ENCODE measurements around the gene SNRK. TPM values are rescaled to one million over a fixed set of nuclear protein-coding genes. Genes with fewer than 3 reads are reported as not detected.

SNRK gene
- total RNA-seq, 4 donors from 2014 or later: 74.5 to 121 (median 102) TPM

DNA sequence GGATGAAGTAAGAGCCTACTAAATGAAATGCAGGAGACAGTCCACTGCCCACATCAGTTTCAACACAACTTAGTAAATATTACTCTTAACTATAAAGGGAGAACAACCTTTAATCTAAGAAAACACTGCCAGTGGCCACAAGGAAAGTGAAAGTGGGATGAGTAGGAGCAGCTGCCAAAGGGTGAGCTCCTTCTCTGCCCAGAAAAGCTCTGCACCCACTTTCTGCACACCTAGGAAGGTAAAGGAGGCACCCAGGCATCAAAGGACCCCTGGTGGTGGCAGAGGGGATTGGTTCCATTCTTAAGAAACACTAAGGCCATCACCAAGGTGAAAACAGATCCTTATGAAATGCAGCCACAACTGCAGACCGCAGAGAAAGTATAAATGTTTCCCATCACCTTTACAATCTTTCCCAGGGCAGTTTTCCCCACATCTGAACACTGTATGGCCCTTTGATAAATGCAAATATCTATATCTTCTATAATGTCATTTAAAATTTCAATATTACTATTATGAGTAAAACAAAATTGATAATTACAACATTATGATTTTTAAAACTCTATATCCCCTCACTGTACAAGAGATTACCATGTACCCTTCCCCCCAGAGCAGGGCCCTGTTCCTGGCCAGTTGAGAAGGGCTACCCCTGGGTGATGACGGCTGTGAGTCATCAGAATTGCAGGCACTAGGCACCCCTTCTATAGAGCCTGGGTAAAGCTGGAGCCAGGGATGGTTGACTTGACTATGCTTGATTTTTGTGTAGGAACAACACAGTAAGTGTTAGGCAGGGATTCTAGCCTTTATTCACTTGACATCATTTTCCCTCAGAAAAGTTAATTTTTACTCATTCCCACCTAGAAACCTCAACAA lies 92.0 kb downstream of the SNRK start:
- TF ChIP-seq, protein P1, sequence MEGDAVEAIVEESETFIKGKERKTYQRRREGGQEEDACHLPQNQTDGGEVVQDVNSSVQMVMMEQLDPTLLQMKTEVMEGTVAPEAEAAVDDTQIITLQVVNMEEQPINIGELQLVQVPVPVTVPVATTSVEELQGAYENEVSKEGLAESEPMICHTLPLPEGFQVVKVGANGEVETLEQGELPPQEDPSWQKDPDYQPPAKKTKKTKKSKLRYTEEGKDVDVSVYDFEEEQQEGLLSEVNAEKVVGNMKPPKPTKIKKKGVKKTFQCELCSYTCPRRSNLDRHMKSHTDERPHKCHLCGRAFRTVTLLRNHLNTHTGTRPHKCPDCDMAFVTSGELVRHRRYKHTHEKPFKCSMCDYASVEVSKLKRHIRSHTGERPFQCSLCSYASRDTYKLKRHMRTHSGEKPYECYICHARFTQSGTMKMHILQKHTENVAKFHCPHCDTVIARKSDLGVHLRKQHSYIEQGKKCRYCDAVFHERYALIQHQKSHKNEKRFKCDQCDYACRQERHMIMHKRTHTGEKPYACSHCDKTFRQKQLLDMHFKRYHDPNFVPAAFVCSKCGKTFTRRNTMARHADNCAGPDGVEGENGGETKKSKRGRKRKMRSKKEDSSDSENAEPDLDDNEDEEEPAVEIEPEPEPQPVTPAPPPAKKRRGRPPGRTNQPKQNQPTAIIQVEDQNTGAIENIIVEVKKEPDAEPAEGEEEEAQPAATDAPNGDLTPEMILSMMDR (IDR thresholded peaks at IDR 0.05; ENCODE audit: low read depth): no peak

DNA sequence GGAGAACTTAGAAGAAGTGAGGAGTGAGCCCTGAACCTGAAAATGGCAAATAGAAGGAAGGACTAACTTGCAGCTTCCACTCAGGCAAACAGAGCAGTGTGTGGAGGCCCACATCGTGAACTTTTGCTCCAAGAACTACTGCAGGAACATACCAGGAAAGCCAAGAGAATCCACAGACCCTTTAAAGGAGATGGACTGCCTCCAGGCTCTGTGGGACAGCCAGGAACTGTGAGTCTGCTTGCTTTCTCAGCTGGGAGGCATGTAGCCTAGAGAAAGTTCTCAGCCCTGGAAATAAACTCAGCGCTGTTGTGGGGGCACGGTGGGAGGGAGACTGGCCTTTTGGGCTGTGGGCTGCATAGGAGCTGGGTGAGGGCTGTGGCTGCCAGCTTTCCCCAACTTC lies 93.0 kb downstream of the SNRK start:
- TF ChIP-seq, protein P1 (IDR thresholded peaks at IDR 0.05; ENCODE audit: low read depth): no peak

DNA sequence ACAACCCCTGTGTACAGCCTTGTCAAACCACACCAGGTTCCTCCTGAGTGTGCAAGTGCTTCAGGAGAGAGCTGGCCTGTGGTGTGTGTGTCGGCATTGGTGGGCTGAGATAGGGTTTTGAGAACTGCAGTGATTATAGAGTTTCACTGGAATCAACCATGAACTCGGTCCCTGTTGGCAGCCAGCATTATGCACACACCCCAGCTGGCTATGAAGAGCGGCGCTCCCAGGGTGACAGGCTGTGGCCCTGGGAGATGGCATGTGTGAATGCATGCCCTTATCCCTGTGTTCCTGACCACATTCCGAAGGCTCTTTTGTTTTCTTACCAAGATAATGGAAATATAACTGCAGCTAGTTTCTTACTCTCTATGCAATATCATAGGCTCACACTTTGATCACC lies 101.8 kb downstream of the SNRK start:
- TF ChIP-seq, protein P1 (IDR thresholded peaks at IDR 0.05; ENCODE audit: low read depth): no peak

DNA sequence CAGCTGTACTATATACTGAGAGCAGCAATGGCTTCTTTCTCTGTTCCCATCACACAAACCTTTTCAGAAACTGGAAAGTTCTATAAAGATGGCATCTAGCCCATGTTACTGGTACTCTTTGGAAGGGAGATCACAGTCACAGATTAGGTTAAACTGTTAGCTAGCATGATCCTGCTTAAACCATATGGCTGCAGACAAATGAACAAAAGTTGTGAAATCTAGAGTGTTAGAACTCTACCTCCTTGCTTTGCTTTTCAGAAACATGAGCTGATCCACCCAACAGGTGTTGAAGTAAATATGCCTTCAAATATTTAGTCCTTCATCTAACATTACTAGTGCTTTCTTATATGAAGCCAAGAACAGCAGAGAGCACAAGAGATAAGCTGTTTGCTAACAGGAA lies 102.6 kb downstream of the SNRK start:
- TF ChIP-seq, protein P1 (IDR thresholded peaks at IDR 0.05; ENCODE audit: low read depth): no peak

DNA sequence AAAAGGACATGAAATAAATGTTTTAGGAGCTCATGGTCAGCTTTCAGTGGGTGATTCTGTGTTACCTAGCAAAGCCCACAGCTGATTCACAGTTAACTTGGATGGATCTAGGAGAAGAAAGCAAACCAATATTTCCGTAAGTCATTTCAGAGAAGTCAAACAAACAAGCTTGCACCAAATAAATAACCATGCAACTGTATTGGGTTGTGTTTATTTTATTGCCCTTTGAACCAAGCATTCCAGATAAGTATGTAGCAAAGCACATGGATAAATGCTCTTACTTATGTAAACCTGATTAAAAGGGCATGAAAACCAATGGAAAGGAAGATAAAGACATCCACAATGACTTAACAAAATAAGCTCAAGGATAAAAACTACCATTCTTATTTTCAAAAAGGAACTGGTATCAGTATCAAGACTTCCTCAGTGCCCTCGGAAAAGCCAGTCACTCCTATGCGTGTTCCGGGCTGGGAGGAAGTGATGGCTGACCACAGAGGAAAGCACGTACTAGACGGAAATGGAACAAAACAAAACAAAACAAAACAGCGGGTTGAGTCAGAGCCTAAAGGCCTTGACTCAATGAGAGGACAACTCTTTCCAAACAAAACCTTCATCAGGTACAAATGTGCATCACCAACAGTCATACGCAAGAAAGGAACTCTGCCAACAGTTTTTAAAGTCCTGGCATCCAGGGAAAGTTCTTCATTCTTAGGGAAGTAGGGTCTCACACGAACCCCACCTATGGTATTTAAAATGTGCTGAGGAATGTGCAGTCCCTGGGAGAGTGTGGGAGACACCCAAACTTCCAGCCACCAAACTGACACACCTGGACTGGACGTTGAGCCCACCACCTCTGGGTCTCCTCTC lies 103.3 kb downstream of the SNRK start:
- TF ChIP-seq, protein P1 (IDR thresholded peaks at IDR 0.05; ENCODE audit: low read depth): no peak

DNA sequence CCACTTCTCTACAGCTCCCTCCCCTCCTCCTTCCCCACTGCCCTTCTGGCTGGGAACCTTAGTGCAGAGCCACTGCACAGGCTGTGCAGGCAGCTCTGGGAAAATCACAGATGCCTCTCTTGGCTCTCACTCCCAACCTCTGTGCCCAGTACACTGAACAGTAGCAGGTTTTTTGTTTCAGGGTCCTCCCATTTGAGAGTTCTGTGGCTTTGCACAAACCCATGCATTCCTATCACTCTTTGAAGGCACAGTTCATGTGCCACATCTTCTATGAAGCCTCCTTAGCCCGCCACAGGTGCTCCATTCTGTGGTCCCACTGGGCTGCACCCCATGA lies 103.9 kb downstream of the SNRK start:
- TF ChIP-seq, protein P1 (IDR thresholded peaks at IDR 0.05; ENCODE audit: low read depth): no peak

DNA sequence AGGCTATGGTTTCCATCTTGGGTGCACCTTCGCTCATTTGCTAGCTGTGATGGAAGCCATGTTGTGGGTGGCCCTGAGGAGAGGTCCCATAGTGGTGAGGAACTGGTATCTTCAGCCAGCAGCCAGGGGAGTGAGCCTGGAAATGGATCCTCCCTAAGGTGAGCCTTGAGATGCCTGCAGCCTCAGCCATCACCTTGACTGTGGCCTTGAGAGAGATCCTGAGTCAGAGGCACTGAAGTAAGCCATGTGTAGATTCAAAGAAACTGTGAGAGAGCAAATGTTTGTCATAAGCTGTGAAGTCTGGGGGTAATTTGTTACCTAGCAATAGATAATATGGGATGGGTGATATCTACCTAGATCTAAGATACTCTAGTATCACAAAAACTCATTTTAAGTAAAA lies 105.3 kb downstream of the SNRK start:
- TF ChIP-seq, protein P1 (IDR thresholded peaks at IDR 0.05; ENCODE audit: low read depth): no peak
